NAMALWA (cell line): ENCODE results near the gene OXER1.

Experiments used
- DNase-seq: peaks from one replicate; pipeline ENCODE4 v3.0.0-alpha.2; 2015; ENCODE audit warnings: low spot score

The OXER1 gene

DNA sequence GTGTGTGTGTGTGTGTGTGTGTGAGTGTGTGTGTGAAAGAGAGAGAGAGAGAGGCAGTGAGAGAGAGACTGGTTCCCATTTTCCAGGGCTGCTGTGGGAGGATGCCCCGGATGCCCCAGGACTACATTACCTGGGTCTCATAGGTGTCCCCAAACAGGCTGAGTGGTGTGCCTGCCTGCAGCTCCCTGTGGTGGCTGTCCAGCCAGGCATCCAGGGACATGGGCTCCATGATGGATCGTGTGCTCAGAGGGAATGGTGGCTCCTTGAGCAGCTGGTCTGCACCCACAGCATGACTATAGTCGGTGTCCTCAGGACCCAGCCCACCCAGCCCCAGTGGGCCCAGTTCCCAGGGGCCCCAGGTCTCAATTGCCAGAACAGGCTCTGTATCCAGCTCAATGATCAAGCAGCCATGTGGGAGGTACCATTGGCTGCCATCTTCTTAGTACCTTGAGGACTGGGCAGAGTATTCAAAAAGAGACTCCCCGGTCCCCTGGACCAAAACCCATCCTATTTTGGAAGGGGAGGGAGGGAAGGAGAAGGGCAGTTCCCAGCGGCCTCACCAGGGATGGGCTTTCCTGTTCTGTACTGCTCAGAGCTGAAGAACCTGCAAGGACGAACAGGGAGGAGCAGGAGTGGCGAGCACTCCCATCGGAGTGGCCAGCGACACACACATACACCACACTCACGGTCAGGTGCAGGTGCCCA is 5.8 kb upstream of the OXER1 start:
- DNase-seq, result no peak

DNA sequence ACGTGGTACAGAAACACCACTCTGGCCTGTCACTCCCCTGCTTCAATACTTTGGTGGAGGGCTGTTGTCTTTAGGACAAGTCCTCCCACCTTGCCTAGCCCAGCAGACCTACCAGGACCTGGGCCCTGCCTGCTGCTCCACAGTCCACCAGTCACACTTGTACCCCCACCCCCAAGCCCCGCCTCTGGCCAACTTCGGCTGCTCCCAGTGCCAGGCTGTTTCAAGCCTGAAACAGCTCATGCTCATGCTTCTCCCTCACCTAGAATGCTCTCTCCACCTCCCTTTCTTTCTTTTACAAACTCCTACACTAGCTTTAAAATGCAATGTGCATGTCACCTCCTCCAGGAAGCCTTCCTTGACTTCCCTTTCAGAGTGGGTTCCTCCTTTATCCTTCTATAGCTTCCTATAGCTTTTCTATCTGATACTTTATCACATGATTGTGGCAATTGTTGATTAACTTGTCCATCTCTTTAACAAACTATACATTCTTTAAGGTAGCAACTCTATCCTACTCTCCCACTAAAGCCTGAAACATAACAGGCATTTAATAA is 4.8 kb upstream of the OXER1 start:
- DNase-seq, result no peak

DNA sequence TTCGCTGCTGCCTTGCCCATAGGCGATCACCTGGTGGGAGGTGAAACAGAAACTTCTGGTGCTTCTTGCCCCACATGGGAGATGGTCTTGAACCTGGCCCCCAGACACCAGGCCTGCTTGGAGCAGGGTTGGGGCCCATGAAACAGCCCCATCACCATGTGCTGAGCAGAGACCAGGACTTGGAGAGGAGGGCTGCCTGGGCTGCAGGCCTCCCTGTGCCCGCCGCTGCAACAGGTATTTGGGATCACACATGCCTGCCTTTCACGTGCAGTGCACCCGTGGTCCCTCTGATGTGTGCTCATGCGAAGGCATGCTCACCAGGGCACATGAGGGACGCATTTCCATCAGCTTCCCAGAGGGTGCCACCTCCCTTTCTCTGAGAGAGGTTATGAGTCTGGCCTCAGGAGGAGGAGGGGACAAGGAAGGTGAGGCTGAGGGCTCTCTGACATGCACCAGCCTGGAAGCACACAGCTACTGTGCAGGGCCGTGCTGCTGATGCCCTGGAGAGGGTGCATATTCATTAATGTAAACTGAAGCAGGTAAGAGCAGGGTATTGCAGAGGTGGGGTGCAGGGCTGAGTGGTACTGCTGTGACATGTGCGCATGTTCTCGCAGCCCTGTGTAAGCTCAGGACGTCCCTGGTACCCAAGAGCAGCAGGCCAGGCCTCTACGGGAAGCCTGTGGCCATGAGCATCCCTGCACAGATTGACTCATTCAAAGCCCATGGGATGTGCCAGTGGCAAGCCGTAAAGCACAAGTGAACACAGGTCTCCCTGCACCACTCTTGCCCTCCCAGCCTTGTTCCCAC is 4.2 kb upstream of the OXER1 start:
- no peak for DNase-seq

DNA sequence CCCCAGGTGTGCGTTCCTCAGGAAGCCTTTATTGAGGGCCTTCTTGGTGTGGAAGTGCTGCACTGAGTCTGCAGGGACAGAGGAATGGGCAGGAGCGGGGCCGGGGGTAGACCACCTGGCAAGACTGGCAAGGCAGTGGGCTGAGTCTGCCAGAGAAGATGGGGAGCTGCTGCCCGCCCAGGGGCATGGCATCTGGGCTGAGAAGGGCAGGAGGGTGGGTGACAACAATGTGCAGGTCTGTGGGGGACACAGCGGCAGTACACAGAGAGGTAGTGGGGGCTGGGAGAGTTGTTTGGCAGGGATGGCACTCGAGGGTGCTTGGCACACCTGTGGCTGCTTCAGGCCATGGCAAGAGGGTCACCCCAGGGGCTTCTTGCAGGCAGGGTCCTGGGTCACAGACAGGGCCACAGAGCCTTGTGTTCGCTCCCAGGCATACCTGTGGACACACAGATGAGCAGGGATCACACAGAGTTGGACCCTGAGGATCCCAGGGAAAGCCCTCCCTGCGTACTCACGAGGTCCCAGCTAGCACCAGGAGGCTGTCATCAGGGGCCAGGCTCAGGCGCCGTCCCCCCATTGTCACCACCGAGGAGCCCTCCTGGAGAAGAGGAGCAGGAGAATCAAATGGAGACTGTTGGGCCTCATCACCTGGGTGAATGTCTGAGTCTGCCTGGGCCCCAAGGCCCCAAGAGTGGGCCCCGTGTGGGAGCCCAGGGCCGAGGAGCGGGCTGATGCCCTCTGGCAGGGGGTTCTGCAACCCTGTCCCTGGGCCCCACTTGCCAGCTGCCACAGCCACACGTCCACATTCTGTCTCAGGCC is 3.4 kb upstream of the OXER1 start:
- no peak for DNase-seq

DNA sequence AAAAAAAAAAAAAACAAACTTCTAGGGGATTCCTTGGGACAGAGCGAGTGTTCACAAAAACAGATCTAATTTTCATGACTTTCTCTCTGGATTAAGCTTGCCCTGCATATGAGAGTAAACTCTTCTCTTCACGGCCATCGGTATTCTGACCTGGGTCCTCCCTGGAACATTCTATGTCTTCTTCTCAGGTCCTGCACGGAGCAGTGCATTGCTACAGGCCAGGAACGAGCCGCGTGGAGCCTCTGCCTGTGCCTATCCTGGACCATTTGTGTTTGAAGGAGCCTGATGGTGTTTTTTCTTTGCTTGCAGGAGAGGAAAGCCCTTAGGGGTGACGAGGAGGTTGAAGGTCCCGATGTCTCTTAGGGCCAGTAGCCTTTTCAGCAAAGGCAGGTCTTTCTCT is 1.8 kb upstream of the OXER1 start:
- no peak for DNase-seq

DNA sequence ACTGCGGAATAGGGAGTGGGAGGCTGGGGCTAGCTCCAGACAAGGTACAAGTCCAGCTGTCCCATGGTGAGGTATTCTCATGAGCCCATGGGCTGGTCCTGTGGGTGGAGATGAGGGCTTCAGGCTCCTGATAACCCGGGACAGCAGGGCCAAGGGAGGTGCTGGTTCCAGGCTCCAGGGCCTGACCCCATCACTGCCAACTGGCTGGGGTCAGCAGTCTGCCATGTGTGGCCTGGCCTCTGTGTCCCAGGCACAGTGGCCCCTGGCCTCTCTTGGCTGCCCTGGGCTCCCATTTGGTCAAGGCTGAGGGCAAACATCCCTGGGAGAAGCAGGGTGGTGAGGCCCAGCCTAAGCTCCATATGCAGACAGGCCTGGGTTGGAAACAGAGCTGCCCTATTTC is 966 bp upstream of the OXER1 start:
- DNase-seq, result no peak

DNA sequence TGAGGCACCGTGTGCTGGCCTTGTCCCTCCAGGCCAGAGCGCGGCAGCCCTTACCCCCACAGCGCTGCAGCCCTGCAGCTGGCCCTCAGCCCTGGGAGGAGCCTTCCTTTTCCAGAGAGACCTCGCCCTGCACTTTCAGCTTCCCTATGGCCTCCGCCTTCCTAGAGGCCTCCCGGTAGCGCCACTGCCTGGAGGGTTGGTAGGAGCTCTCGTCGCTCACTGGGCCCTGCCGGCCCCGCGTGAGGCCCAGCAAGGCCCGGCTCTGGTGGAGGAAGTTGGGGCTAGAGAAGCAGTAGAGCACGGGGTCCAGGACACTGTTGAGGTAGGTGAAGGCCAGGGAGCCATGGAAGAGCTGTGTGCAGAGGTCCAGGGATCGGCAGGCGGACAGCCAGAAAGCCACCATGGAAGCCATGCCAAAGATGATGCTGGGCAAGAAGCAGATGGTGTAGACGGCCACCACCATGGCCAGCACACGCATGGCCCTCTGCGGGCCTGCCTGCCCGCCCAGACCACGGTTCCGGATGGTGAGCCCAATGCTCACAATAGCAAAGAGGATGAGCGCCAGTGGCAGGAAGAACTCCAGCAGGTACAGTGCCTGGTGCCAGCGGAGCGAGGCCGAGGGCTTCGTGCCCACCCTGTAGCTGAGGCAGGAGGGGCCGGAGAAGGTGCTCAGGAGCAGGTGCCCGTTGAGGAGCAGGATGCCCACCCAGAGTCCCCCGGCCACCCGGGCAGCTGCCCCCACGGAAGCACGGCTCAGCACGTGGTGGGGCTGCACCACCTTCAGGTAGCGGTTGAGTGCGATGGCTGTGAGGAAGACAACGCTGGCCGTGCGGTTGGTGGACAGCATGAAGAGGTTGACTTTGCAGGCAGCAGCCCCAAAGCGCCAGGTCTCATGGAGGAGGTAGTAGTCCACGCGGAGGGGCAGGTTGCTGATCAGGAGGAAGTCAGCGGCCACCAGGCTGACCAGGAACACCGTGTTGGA is 821 bp downstream of the OXER1 start:
- DNase-seq, result no peak

DNA sequence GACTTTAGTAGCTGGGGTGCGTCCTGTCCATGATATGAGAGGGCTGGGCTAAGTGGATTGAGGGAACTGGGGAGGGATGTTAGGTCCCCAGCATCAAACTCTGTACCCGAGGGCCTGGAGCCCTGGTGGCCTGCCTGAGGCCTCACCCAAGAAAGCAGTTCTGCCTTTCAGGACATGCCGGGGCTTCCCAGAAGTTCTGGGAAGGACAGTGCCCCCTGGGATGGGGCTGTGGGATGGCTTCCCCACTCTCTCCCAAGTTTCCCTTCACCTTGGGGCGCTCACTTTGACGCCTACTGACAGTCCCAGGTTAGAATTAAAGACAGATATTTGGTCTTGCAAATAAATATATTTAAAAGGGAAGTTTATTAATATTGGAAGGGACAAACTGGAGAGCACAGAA is 1.8 kb downstream of the OXER1 start:
- no peak for DNase-seq

DNA sequence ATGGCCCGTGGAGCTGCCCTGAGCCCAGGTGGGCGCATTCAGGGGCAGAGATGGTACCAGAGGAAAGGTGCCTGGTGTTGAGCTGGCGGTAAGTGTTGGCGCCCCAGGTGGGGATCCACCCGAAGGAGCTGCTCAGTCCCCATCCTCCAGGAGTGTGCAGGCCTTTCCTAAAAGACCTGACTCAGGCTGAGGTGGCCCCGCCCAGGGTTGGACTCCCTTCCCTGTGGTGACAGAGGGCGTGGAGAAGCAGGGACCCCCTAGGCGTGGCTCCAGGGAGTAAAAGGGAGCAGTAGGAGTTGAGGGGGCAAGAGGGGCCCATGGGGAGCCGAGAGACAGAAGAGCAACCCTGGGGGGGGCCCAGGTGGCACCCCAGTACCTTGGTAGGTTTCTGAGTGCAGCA is 2.4 kb downstream of the OXER1 start:
- no peak for DNase-seq

DNA sequence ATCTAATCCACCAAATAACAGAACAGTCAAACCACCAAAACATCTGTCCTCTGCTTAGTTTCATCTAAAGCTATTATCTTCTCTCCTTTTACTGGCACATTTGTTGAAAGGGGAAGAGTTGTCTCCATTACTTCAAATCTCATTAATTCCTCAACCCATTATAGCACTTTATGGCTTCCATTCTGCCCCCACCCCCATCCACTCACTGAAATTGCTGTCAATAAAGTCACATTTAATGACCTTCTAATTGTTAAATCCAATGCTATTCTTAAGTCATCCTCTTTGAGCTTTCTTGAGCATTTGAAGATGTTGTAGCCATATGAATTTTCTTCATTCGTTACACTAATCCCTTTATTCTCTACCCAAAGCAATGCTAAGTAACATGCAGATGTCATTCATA is 5.2 kb downstream of the OXER1 start:
- DNase-seq, result no peak

DNA sequence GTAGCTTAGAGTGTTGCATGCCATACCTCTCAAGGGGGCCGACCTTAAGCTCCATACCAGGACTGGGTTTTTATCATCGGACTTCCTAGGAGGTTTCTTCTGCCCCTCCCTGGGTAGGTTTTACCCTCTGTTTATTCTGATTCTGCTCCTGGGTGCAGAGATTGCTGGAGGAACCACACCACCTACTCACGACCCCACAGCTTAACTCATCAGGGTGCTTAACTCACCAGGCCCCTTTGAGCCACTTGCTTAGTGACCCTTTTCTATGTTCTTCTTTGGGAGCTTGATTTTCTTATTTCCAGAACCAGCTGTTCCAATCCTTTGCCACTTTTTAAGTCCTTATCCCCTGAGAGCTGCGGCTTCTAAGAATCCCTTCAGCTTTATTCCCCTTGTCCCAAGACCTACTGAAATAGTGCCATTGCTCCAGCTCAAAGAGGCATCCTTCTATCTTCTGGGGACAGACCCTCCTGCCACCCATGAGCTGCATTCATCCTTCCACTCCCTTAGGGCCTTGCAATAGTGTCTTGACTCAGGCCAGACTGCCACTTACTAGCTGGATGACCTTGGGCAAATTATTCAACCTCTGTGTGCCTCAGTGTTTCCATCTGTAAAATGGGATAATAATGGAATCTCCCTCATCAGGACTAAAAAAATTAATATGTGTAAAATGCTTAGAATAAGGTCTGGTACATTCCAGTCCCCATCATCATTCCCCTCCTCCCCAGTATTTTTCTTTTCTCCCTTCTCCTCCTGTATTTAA is 5.8 kb downstream of the OXER1 start:
- no peak for DNase-seq

DNA sequence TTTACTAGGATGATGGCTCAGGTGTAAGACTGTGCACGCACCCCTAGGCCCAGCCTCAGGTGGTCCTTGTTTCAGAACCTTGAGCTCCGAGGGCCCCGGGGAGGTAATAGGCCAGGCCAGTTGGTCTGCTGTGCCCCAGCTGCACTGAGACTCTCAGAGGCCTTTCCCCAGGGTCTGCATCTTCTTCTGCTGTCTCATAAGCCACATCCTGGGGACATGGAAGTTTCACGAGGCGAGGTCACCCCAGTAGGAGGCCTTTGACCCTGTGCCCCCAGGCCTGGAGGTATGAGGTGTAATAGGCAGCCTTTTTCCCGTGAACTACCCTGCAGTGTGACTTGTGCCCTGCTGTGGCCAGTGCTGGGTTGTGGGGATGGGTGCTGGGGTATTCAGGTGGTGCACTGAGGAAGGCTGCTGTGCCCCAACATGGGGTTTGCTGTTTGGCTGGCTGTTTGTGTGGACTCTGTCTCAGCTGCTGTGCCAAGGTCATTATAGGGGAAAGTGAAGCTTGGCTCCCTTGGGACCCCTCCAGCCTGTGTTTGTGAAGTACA is 6.9 kb downstream of the OXER1 start:
- peak; percentile 31 for DNase-seq

DNA sequence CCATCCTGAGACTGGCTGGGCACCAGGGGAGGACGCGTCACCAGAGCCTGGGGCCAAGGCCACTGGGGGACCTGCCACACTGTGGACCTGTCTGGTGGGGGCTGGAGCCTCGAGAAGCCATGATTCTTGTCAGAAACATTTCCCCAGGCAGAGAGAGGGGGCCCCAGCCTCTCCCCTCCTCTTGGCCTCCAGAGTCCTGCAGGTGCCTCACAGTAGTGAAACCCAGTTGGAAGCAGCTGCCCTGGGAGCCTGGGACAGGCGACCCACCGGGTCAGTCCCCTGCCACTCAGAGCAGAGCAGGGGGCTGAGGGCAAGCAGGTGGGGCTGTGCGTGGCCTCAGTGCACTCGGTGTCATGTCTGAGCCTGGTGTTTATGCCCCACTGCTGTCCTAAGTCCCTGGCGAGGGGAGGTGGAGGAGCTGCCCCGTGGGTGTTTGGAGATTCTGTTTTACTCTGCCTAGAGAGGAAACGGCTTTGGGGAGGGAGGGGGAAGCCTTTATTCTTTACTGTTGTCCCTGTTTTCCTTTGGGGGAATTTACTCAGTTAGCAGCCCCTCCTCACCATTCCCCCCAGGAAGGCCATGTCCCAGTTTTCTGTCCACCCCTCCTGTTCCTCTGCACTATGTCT is 7.7 kb downstream of the OXER1 start:
- peak; percentile 46 for DNase-seq

DNA sequence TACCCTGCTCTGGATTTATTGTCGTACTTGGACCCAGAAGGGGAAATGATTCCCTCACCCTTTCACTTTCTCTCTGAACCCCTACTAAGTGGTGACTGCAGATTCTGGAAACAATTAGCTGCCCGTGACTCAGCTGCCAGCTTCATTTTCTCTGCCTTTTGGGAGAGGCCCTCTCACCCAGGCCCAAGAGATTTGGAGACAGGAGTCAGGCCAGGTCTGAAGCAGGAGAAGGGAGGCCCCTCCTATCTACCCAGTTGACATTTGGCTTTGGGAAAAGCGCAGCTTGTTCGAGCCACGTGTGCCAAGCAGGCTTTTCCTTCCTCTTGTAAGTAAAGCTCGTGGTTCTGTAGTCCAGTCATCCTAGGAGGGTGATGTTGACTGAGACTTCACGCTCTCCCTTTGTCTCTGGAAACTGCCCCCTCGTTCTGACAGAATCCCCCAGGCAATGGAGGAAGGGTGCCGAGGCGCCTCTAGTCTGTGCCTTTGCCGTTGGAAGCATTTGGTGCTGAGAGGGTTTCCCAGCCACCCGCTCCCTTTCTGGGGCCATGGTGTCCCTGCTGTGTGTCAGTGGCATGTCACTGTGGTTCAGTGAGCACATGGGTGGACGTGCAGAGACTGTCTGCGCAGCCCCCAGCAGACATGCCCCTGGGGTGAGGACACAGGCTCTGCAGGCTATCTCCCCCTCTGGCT is 8.6 kb downstream of the OXER1 start:
- no peak for DNase-seq

DNA sequence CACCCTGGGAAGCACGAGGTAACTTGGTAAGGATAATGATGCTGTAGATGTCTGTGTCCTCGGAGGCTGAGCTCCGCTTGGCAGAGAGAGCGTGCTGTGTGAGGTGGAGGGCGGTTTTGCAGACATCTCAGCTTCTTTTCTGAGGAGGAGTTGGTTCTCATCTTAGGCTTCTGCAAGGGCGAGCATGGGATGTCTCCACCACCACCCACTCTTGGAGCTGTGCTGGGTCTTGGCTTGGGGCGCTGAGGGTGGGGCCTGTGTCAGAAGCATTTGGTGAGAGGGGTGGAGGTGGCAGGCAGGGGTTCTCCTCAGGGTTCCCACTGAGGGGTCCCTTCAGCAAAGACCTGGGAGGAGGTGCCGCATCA is 9.2 kb downstream of the OXER1 start:
- DNase-seq, result no peak

DNA sequence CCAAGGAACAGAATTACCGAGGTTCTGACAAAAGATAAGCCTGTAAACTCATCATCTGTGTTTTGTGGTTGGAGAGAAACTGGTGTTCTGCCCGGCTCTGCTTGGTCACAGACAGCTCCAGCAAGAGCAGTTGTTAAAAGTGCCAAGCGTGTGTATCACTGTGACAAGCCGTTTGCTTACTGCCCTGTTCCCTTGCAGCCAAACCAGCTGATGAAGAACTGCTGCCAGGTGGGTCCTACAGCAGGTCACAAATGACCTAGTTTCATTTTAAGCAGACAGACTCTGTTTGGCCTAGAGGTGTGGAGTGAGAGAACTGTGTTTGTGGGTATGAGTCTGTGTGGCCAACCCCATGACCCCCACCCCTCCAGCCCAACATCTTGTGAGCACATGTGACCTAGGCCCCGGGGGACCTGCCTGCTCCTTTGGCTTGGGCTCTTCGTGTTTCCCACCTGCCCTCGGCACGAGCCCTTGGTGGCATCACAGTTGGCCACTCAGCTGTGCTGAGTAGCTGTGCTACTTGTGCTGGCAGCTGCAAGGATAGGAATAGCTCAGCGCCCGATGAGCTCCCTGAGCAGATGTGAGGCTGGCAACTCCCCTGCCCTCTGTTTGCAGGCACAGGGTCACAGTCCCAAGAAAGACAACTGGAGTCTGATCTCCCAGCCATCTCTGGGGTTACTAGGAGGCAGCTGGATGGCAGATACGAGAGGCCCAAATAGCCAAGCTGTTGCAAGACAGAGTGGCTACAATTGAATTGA is 9.7 kb downstream of the OXER1 start:
- DNase-seq, result peak; percentile 93

DNA sequence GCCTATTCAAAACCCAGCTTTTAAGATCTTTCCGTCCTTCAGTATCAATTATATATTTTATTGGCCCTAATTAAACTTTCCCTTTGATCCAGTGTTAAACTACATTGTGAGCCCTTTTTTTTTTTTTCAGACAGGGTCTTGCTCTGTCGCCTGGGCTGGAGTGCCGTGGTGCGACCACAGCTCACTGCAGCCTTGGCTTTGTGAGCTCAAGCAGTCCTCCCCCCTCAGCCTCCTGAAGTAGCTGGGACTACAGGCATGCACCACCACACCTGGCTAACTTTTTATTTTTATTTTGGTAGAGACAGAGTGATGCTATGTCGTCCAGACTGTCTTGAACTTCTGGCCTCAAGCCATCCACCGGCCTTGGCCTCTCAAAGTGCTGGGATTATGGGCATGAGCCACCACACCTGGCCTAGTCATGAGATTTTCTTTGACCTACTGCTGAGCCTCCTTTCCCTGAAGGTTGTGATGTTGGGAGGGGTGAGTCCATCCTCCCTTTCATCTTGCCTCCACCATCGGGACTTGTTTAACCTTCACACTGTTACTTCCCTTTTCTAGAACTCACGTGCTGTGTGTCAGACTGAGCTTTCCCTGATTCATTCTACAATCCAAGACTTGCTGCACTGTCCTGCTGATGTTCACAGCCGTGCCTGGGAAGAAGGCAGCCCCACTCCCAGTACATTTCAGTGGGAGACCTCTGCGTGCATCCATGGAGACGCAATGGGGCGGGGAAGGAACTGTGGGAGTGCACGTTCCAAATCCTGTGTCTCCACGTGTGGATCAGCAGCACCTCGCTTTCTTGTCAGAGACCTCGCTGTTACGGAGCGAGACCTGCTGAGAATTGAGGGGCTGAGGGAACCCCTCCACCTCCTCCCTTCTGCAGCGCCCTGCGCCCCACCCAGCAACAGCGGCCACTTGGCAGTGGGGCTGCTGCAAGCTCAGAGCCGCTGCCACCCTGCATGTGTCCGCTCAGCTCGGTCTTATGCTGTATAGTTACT is 10.8 kb downstream of the OXER1 start:
- DNase-seq, result peak; percentile 66
